ENCODE results near the gene C22orf39. TPM values are rescaled to one million over a fixed set of nuclear protein-coding genes. Genes with fewer than 3 reads are reported as not detected.
A peak's percentile ranks its signal among the peaks of the same experiment; 100 is the strongest.

Gene C22orf39
- total and polyA plus RNA-seq, 5 donors from 2014 or later, result 37.2 to 73.0 (median 58.6) TPM

DNA sequence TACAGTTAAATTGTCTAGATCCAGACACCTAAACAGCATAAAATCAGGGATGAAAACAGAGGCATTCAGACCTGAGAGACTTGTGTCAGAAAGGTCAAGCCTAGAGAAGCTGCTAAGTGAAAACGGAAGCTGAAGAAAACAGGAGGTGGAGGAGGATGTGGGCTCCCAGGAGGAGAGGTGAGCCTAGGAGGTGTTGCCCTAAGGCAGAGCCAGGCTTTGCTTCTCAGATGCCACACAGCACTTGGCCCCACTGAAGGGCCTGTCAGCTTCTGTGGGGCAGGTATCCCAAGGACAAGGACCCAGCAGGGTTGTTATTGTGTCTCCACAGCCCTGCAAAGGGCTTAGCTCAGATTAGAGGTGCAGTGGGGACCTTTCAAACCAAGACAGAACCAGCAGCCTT is 17.0 kb upstream of the C22orf39 start:
- Mint-ChIP-seq H3K27me3 (peaks cover 4% of the 10 kb centered on the region), H3K9me3 (no peaks in the 10 kb centered on the region), H3K36me3 (peaks cover 48% of the 10 kb centered on the region), H3K27ac (no peak overlapping the region), H3K4me3 (no peak overlapping the region), H3K4me1 (peaks cover 4 to 11% (median 10%) of the 10 kb centered on the region in 4 donors)
- Histone ChIP-seq H3K4me1 (ENCODE audit: control insufficient read depth, insufficient read depth, low read length, poor library complexity, severe bottlenecking) (no peaks in the 10 kb centered on the region), H3K27me3 (ENCODE audit: control insufficient read depth, insufficient read depth, low read length) (no peaks in the 10 kb centered on the region), H3K27ac (ENCODE audit: insufficient read depth, low read length, poor library complexity, severe bottlenecking) (no peak overlapping the region), H3K4me3 (ENCODE audit: low read depth, low read length) (no peak overlapping the region), H3K36me3 (ENCODE audit: control insufficient read depth, insufficient read depth, low read length) (peaks cover 79% of the 10 kb centered on the region), H3K9me3 (ENCODE audit: control insufficient read depth in 2 of 2, low read length in 2 of 2) (no peaks in the 10 kb centered on the region)
- DNase-seq (peak in 1 of 3 donors; percentile 24), ATAC-seq (ENCODE audit: low read depth in 2 of 2) (no peak)

DNA sequence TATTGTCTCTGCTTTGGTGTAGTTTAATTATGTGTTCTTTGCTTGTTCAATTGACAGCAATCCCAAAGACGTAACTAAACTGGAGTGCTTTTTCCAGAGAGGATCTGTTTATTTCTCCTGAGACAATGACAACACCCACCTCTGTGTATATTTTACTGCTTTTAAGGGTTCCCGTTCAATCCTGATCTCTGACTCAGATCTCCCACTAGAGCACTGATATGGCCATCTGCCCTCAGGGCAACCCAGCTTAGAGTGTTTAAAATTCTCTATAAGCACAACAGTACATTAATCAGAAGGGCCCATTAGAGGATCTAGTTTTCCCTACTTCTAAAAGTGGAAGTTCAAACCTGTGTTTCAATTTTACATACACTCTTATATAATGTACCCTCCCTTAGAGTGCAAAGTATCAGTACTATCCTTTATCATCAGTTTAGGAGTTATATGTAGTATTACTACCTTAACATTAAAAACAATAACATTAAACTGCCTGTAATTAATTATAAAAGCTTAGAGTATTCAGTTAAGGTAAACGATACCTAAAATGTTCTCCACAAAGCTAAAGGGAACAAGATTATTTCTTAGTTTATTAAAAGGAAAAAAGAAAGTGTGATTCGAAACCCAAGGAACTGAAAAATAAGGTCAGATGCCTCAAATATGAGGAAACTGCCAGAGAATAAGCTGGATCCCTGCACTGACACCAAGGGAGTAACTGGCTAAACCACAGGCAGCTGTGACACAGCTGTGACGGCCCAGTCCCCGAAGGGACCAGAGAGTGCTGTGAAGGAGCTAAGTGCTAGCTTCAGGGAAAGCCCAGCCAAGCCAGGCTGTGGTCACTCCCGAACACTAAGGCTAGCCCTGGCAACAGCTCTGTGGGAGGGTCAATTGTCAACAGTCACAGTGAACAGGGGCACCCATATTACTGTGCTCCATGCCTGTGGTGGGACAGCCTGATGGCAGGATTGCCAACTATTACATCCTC is 16.3 kb upstream of the C22orf39 start:
- peaks cover 4% of the 10 kb centered on the region for H3K27me3 Mint-ChIP-seq
- peaks cover 0 to 11% (median 9%) of the 10 kb centered on the region in 4 donors for H3K4me1 Mint-ChIP-seq
- H3K27ac Mint-ChIP-seq, result peak overlapping the region in 1 of 3 donors; percentile 81

DNA sequence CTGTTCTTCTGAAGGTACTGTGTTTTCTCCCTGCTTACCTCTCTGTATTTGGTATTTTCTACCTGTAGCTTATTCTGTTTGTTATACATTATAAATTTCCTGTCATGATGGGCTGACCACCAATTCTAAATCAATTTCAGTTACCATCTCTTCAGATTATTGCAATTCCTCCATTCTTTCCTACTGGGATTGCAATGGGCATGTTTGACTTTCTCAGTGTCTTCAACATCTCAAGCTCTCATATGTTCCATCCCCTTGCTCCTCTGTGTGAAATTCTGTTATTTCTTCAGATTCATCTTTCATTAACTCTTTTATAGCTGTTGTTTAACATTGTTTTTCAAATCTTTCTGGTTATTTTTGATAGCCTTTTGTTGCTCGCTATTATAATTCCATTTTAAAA is 15.5 kb upstream of the C22orf39 start:
- no peak overlapping the region for H3K27ac ChIP-seq (ENCODE audit: insufficient read depth, low read length, poor library complexity, severe bottlenecking)
- ATAC-seq (ENCODE audit: low read depth in 2 of 2) (no peak), DNase-seq (no peak)
- H3K4me3 ChIP-seq (ENCODE audit: low read depth, low read length), result no peak overlapping the region
- H3K36me3 Mint-ChIP-seq, result peaks cover 36% of the 10 kb centered on the region
- H3K4me1 Mint-ChIP-seq, result peaks cover 0 to 11% (median 9%) of the 10 kb centered on the region in 4 donors
- no peak overlapping the region for H3K27ac Mint-ChIP-seq
- H3K9me3 ChIP-seq (ENCODE audit: control insufficient read depth in 2 of 2, low read length in 2 of 2), result no peaks in the 10 kb centered on the region
- H3K4me1 ChIP-seq (ENCODE audit: control insufficient read depth, insufficient read depth, low read length, poor library complexity, severe bottlenecking), result no peaks in the 10 kb centered on the region
- H3K27me3 Mint-ChIP-seq, result peaks cover 4% of the 10 kb centered on the region
- H3K36me3 ChIP-seq (ENCODE audit: control insufficient read depth, insufficient read depth, low read length), result peaks cover 75% of the 10 kb centered on the region
- H3K4me3 Mint-ChIP-seq, result no peak overlapping the region
- no peaks in the 10 kb centered on the region for H3K27me3 ChIP-seq (ENCODE audit: control insufficient read depth, insufficient read depth, low read length)
- H3K9me3 Mint-ChIP-seq, result no peaks in the 10 kb centered on the region

More for the DNA sequence above, 16.3 kb upstream of the C22orf39 start:
- Histone ChIP-seq H3K4me1 (ENCODE audit: control insufficient read depth, insufficient read depth, low read length, poor library complexity, severe bottlenecking) (no peaks in the 10 kb centered on the region), H3K4me3 (ENCODE audit: low read depth, low read length) (no peak overlapping the region), H3K9me3 (ENCODE audit: control insufficient read depth in 2 of 2, low read length in 2 of 2) (no peaks in the 10 kb centered on the region), H3K36me3 (ENCODE audit: control insufficient read depth, insufficient read depth, low read length) (peaks cover 75% of the 10 kb centered on the region), H3K27me3 (ENCODE audit: control insufficient read depth, insufficient read depth, low read length) (no peaks in the 10 kb centered on the region), H3K27ac (ENCODE audit: insufficient read depth, low read length, poor library complexity, severe bottlenecking) (no peak overlapping the region)
- H3K36me3 Mint-ChIP-seq, result peaks cover 43% of the 10 kb centered on the region
- no peaks in the 10 kb centered on the region for H3K9me3 Mint-ChIP-seq
- no peak for ATAC-seq (ENCODE audit: low read depth in 2 of 2)
- DNase-seq, result no peak
- no peak overlapping the region for H3K4me3 Mint-ChIP-seq

DNA sequence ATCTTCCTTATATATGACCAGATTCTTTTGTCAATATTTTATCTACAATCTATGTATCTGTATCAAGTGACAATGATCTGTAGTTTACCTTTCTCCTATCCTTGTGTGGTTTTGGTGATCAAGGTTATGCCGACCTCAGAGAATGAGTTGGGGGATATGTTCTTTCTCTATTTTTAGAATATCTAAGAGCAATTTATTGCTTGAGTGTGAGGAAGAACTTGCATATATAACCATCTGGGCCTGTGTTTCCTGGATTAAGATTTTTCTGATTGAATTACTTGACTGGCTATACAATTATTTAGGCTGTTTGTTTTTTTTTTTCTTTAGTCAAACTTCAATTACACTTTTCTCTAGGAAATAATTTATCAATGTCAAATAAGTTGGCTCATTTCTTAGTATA is 14.0 kb upstream of the C22orf39 start:
- Histone ChIP-seq H3K4me3 (ENCODE audit: low read depth, low read length) (no peak overlapping the region), H3K36me3 (ENCODE audit: control insufficient read depth, insufficient read depth, low read length) (peaks cover 73% of the 10 kb centered on the region), H3K9me3 (ENCODE audit: control insufficient read depth in 2 of 2, low read length in 2 of 2) (no peaks in the 10 kb centered on the region), H3K27ac (ENCODE audit: insufficient read depth, low read length, poor library complexity, severe bottlenecking) (no peak overlapping the region), H3K4me1 (ENCODE audit: control insufficient read depth, insufficient read depth, low read length, poor library complexity, severe bottlenecking) (no peaks in the 10 kb centered on the region), H3K27me3 (ENCODE audit: control insufficient read depth, insufficient read depth, low read length) (no peaks in the 10 kb centered on the region)
- no peak for DNase-seq
- no peak for ATAC-seq (ENCODE audit: low read depth in 2 of 2)
- no peaks in the 10 kb centered on the region for H3K27me3 Mint-ChIP-seq
- no peaks in the 10 kb centered on the region for H3K9me3 Mint-ChIP-seq
- peak overlapping the region in 1 of 3 donors; percentile 68 for H3K27ac Mint-ChIP-seq
- H3K4me1 Mint-ChIP-seq, result peaks cover 0 to 11% (median 9%) of the 10 kb centered on the region in 4 donors
- H3K36me3 Mint-ChIP-seq, result peaks cover 31% of the 10 kb centered on the region
- no peak overlapping the region for H3K4me3 Mint-ChIP-seq

DNA sequence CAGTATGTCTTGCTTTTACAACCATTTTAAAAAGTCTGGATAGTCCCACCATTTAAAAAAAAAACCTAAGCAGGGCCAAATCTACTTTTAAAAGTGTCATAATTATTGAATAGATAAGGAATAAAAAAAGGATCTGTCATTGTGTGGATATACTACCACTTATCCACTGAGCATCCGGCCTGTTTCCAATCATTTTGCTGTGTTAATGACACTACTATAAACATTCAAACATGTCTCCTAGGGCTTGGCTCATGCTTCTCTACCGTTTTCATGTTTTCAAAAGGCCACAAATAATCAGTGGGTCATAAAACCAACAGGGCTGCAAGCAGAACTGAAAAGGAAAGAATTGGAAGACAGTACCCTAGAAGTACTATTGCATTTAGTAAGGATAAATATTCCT is 12.5 kb upstream of the C22orf39 start:
- H3K27me3 Mint-ChIP-seq, result no peaks in the 10 kb centered on the region
- H3K9me3 ChIP-seq (ENCODE audit: control insufficient read depth in 2 of 2, low read length in 2 of 2), result no peaks in the 10 kb centered on the region
- peaks cover 0 to 11% (median 4%) of the 10 kb centered on the region in 4 donors for H3K4me1 Mint-ChIP-seq
- H3K4me1 ChIP-seq (ENCODE audit: control insufficient read depth, insufficient read depth, low read length, poor library complexity, severe bottlenecking), result no peaks in the 10 kb centered on the region
- H3K4me3 Mint-ChIP-seq, result no peak overlapping the region
- H3K27ac Mint-ChIP-seq, result no peak overlapping the region
- peaks cover 37% of the 10 kb centered on the region for H3K36me3 Mint-ChIP-seq
- peaks cover 73% of the 10 kb centered on the region for H3K36me3 ChIP-seq (ENCODE audit: control insufficient read depth, insufficient read depth, low read length)
- no peaks in the 10 kb centered on the region for H3K9me3 Mint-ChIP-seq
- no peak overlapping the region for H3K27ac ChIP-seq (ENCODE audit: insufficient read depth, low read length, poor library complexity, severe bottlenecking)
- ATAC-seq (ENCODE audit: low read depth in 2 of 2), result no peak
- no peak for DNase-seq
- H3K27me3 ChIP-seq (ENCODE audit: control insufficient read depth, insufficient read depth, low read length), result no peaks in the 10 kb centered on the region
- H3K4me3 ChIP-seq (ENCODE audit: low read depth, low read length), result no peak overlapping the region

DNA sequence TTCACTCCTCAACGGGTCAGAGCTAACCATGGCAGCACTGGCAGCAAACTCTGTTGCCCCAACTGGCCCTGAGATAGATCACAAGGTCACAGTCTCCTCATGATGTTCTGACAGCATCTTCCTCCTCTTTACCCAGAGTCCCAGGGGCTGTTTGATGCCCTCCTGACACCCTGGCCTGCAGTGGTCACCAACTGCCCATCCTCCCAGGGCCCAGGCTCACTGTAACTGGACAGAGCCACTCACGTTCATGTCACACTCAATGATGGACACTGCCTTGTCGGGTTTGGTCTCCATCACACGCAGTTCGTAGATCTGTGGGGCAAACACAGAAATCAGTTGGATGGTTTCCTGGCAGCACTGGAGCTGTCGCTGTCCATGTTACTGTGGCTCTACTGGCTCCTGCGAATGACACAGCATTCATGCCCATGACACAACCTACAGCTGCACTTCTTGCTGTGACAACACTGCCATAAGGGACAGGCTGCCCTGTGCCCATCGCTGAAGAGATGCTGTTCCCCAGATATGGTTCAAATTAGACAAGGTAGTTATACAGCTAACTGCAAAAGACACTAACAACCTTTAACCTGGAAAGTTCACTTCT is 10.4 kb upstream of the C22orf39 start:
- H3K27ac ChIP-seq (ENCODE audit: insufficient read depth, low read length, poor library complexity, severe bottlenecking), result no peak overlapping the region
- H3K36me3 ChIP-seq (ENCODE audit: control insufficient read depth, insufficient read depth, low read length), result peaks cover 80% of the 10 kb centered on the region
- Mint-ChIP-seq H3K27me3 (no peaks in the 10 kb centered on the region), H3K4me1 (peaks cover 0 to 8% (median 2%) of the 10 kb centered on the region in 4 donors), H3K27ac (no peak overlapping the region), H3K9me3 (no peaks in the 10 kb centered on the region), H3K36me3 (peaks cover 43% of the 10 kb centered on the region), H3K4me3 (no peak overlapping the region)
- no peaks in the 10 kb centered on the region for H3K4me1 ChIP-seq (ENCODE audit: control insufficient read depth, insufficient read depth, low read length, poor library complexity, severe bottlenecking)
- DNase-seq (no peak), ATAC-seq (ENCODE audit: low read depth in 2 of 2) (no peak)
- H3K9me3 ChIP-seq (ENCODE audit: control insufficient read depth in 2 of 2, low read length in 2 of 2), result no peaks in the 10 kb centered on the region
- H3K4me3 ChIP-seq (ENCODE audit: low read depth, low read length), result no peak overlapping the region
- no peaks in the 10 kb centered on the region for H3K27me3 ChIP-seq (ENCODE audit: control insufficient read depth, insufficient read depth, low read length)

DNA sequence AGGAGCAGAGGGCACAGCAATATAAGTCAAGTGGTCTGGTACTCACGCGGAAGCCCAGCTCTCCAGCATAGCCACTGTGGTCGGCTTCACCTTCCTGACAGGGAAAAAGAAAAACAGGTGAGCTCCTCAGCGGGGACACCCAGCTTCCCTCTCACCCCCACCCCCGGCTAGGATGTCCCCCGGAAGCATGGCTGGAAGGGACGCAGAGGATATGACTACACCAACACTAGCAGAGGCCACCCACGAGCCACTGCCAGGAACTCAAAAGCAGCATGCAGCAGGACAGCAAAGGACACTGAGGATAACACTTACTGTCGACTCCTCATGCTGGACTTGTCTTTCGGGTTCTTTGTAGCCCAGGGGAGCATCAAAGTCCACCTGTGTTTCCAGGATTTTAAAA is 9.0 kb upstream of the C22orf39 start:
- H3K27me3 Mint-ChIP-seq, result no peaks in the 10 kb centered on the region
- Histone ChIP-seq H3K4me1 (ENCODE audit: control insufficient read depth, insufficient read depth, low read length, poor library complexity, severe bottlenecking) (no peaks in the 10 kb centered on the region), H3K27me3 (ENCODE audit: control insufficient read depth, insufficient read depth, low read length) (no peaks in the 10 kb centered on the region), H3K9me3 (ENCODE audit: control insufficient read depth in 2 of 2, low read length in 2 of 2) (no peaks in the 10 kb centered on the region), H3K36me3 (ENCODE audit: control insufficient read depth, insufficient read depth, low read length) (peaks cover 81% of the 10 kb centered on the region), H3K27ac (ENCODE audit: insufficient read depth, low read length, poor library complexity, severe bottlenecking) (no peak overlapping the region), H3K4me3 (ENCODE audit: low read depth, low read length) (no peak overlapping the region)
- ATAC-seq (ENCODE audit: low read depth in 2 of 2) (no peak), DNase-seq (no peak)
- H3K4me1 Mint-ChIP-seq, result peaks cover 0 to 10% (median 2%) of the 10 kb centered on the region in 4 donors
- no peak overlapping the region for H3K4me3 Mint-ChIP-seq
- H3K36me3 Mint-ChIP-seq, result peaks cover 45% of the 10 kb centered on the region
- no peak overlapping the region for H3K27ac Mint-ChIP-seq
- H3K9me3 Mint-ChIP-seq, result no peaks in the 10 kb centered on the region
